SH-SY5Y (cell line): ENCODE measurements around the gene PLP2.

Experiments
- GATA2 ChIP-seq: IDR thresholded peaks from 2 replicates; pipeline ENCODE4 v1.6.1; 2011; ENCODE audit warnings: mild to moderate bottlenecking, low read depth, low read length
- GATA3 ChIP-seq: IDR thresholded peaks from 2 replicates; pipeline ENCODE4 v1.6.1; 2011; ENCODE audit warnings: low read depth, mild to moderate bottlenecking, low read length, moderate library complexity

DNA sequence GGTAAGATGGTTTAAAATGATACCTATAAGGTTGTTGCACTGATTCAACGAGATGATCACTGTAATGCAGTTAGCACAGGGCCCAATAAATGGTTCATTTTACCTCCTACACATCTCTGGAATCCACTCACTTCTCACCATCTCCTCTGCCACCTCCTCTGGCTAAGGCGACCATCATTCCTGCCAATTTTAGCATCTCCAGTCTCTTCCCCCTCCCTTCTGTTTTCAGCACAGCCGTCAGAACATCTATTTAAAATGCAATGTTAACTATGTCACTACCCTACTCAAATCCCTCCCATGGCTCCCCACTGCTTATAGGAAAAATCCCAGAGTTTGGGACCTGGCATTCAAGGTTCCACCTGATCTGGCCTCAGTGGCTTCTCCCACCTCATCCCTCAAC lies 31.8 kb downstream of the PLP2 start:
- TF ChIP-seq GATA2 = no peak
- TF ChIP-seq GATA3 = no peak
